Activated CD4-positive, CD25-positive, alpha-beta regulatory T cell treated with anti-CD3 and anti-CD28 coated beads, Interleukin-2, amount 50 U/mL, for 24 hours (primary cell): ENCODE results near the gene GABRB3.

Experiments used
- ATAC-seq, 2 donors: fragments of 150-1000 bp; cut with Tn5 transposase; one replicate each; pipeline ENCODE4 v1.10.0; 2021; ENCODE audit warnings: mild to moderate bottlenecking in 1 of 2, moderate library complexity in 1 of 2

The GABRB3 gene

GRCh38 chr15:26623071-26623470 lies 149.8 kb downstream of the GABRB3 start:
- ATAC-seq: no peak

GRCh38 chr15:26621816-26622215 lies 151.1 kb downstream of the GABRB3 start:
- no peak for ATAC-seq

GRCh38 chr15:26620528-26621458 lies 152.1 kb downstream of the GABRB3 start:
- no peak for ATAC-seq

- ATAC-seq: no peak
Observed at GRCh38 chr15:26615927-26616302, 157.0 kb downstream of the GABRB3 start.

GRCh38 chr15:26615188-26615926 lies 157.5 kb downstream of the GABRB3 start:
- no peak for ATAC-seq

GRCh38 chr15:26614734-26615133 lies 158.1 kb downstream of the GABRB3 start:
- no peak for ATAC-seq

GRCh38 chr15:26598704-26599103 lies 174.2 kb downstream of the GABRB3 start:
- no peak for ATAC-seq

GRCh38 chr15:26595611-26596010 lies 177.3 kb downstream of the GABRB3 start:
- no peak for ATAC-seq

GRCh38 chr15:26590676-26591075 lies 182.2 kb downstream of the GABRB3 start:
- ATAC-seq: no peak

- ATAC-seq: no peak
Observed at GRCh38 chr15:26582840-26583239, 190.0 kb downstream of the GABRB3 start.

- no peak for ATAC-seq
Observed at GRCh38 chr15:26580943-26581342, 191.9 kb downstream of the GABRB3 start.

- no peak for ATAC-seq
Observed at GRCh38 chr15:26572602-26573350, 200.1 kb downstream of the GABRB3 start.

GRCh38 chr15:26571346-26571745 lies 201.5 kb downstream of the GABRB3 start:
- ATAC-seq: no peak

GRCh38 chr15:26565542-26565941 lies 207.3 kb downstream of the GABRB3 start:
- ATAC-seq: no peak

GRCh38 chr15:26564361-26564760 lies 208.5 kb downstream of the GABRB3 start:
- no peak for ATAC-seq

GRCh38 chr15:26562336-26562735 lies 210.5 kb downstream of the GABRB3 start:
- no peak for ATAC-seq

GRCh38 chr15:26561896-26562295 lies 211.0 kb downstream of the GABRB3 start:
- no peak for ATAC-seq

- ATAC-seq: no peak
Observed at GRCh38 chr15:26561130-26561529, 211.7 kb downstream of the GABRB3 start.

GRCh38 chr15:26555898-26556297 lies 217.0 kb downstream of the GABRB3 start:
- no peak for ATAC-seq

- no peak for ATAC-seq
Observed at GRCh38 chr15:26551473-26551872, 221.4 kb downstream of the GABRB3 start.

GRCh38 chr15:26550880-26551279 lies 222.0 kb downstream of the GABRB3 start:
- no peak for ATAC-seq

- ATAC-seq: no peak
Observed at GRCh38 chr15:26537663-26538062, 235.2 kb downstream of the GABRB3 start.

GRCh38 chr15:26531489-26531888 lies 241.4 kb downstream of the GABRB3 start:
- ATAC-seq: no peak
